22Rv1 (cell line): ENCODE data around the gene SKI.

Source experiments
- ZFX ChIP-seq: fragments of 450-650 bp; IDR thresholded peaks from 2 replicates; pipeline ENCODE4 v1.6.1; 2017; ENCODE audit warnings: antibody characterized with exemption, borderline replicate concordance
- TF ChIP-seq, protein P1 (sequence below): fragments of 450-650 bp; IDR thresholded peaks from 2 replicates; pipeline ENCODE4 v1.5.1; 2017; ENCODE audit warnings: mild to moderate bottlenecking

- TF ChIP-seq, protein P1, sequence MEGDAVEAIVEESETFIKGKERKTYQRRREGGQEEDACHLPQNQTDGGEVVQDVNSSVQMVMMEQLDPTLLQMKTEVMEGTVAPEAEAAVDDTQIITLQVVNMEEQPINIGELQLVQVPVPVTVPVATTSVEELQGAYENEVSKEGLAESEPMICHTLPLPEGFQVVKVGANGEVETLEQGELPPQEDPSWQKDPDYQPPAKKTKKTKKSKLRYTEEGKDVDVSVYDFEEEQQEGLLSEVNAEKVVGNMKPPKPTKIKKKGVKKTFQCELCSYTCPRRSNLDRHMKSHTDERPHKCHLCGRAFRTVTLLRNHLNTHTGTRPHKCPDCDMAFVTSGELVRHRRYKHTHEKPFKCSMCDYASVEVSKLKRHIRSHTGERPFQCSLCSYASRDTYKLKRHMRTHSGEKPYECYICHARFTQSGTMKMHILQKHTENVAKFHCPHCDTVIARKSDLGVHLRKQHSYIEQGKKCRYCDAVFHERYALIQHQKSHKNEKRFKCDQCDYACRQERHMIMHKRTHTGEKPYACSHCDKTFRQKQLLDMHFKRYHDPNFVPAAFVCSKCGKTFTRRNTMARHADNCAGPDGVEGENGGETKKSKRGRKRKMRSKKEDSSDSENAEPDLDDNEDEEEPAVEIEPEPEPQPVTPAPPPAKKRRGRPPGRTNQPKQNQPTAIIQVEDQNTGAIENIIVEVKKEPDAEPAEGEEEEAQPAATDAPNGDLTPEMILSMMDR = no peak
- TF ChIP-seq ZFX = no peak
These were observed 49.8 kb downstream of the SKI start for GRCh38 chr1:2277741-2278488.
